Esophagus muscularis mucosa (tissue), 4 donors: ENCODE results near the gene PHETA1.

ENCODE experiments used
- CTCF ChIP-seq, 3 experiments: fragments of 200-600 bp in 2 of 3; fragments of 450-650 bp in 1 of 3; sonication (generic) in 2 of 3; IDR thresholded peaks; one replicate each; pipeline ENCODE4 v1.5.1; 2017 to 2019; ENCODE audit warnings: antibody characterized with exemption in 3 of 3, mild to moderate bottlenecking in 2 of 3, moderate library complexity in 1 of 3
- EP300 ChIP-seq: sonication (generic); formaldehyde crosslinking; IDR thresholded peaks from one replicate; pipeline ENCODE4 v1.6.1; 2017; ENCODE audit warnings: antibody characterized with exemption
- POLR2A ChIP-seq: fragments of 450-650 bp; IDR thresholded peaks from one replicate; pipeline ENCODE4 v1.6.1; 2017; ENCODE audit warnings: antibody characterized with exemption, moderate library complexity, mild to moderate bottlenecking, low read depth
- POLR2AphosphoS5 ChIP-seq, 2 donors: sonication (generic); formaldehyde crosslinking; IDR thresholded peaks; one replicate each; pipeline ENCODE4 v1.6.1; 2017; ENCODE audit warnings: antibody characterized with exemption in 2 of 2

GRCh38 chr12:111409780-111410430 is 41.0 kb upstream of the PHETA1 start:
- TF ChIP-seq CTCF (IDR thresholded peaks at IDR 0.05) (no peak), POLR2AphosphoS5 (IDR thresholded peaks at IDR 0.05) (peak in 1 of 2 donors; percentile 6), EP300 (no peak), POLR2A (no peak)
